Measurements from ENCODE around the gene KIAA1217. TPM values are rescaled to one million over a fixed set of nuclear protein-coding genes. Genes with fewer than 3 reads are reported as not detected.
A peak's percentile ranks its signal among the peaks of the same experiment; 100 is the strongest.

KIAA1217 gene
- total RNA-seq, 1 donor from 2014 or later = 73.2 TPM

- no peak overlapping the region for H3K4me3 Mint-ChIP-seq
- no peak for TF ChIP-seq CTCF (conservative IDR thresholded peaks at IDR 0.05)
- no peak overlapping the region for H3K27ac Mint-ChIP-seq
Measured at GRCh38 chr10:24501056-24501711, 292.2 kb downstream of the KIAA1217 start.

GRCh38 chr10:24502006-24502405 is 293.1 kb downstream of the KIAA1217 start:
- peaks cover 11% of the 10 kb centered on the region for H3K4me1 Mint-ChIP-seq (ENCODE audit: unreplicated experiment)
- DNase-seq (ENCODE audit: extremely low spot score, unreplicated experiment) = no peak
- peaks cover 33% of the 10 kb centered on the region for H3K36me3 Mint-ChIP-seq
- no peak overlapping the region for H3K4me3 Mint-ChIP-seq
- TF ChIP-seq CTCF (conservative IDR thresholded peaks at IDR 0.05) = no peak
- no peak overlapping the region for H3K27ac Mint-ChIP-seq
- H3K9me3 Mint-ChIP-seq = no peaks in the 10 kb centered on the region
- no peaks in the 10 kb centered on the region for H3K27me3 Mint-ChIP-seq

More at GRCh38 chr10:24501056-24501711, 292.2 kb downstream of the KIAA1217 start:
- H3K9me3 Mint-ChIP-seq = no peaks in the 10 kb centered on the region
- peaks cover 33% of the 10 kb centered on the region for H3K36me3 Mint-ChIP-seq
- peaks cover 11% of the 10 kb centered on the region for H3K4me1 Mint-ChIP-seq (ENCODE audit: unreplicated experiment)
- H3K27me3 Mint-ChIP-seq = no peaks in the 10 kb centered on the region
- no peak for DNase-seq (ENCODE audit: extremely low spot score, unreplicated experiment)

GRCh38 chr10:24502801-24503460 is 294.0 kb downstream of the KIAA1217 start:
- peaks cover 11% of the 10 kb centered on the region for H3K4me1 Mint-ChIP-seq (ENCODE audit: unreplicated experiment)
- peak overlapping the region; percentile 7 for H3K27ac Mint-ChIP-seq
- H3K27me3 Mint-ChIP-seq = no peaks in the 10 kb centered on the region
- DNase-seq (ENCODE audit: extremely low spot score, unreplicated experiment) = no peak
- H3K4me3 Mint-ChIP-seq = no peak overlapping the region
- H3K9me3 Mint-ChIP-seq = no peaks in the 10 kb centered on the region
- H3K36me3 Mint-ChIP-seq = peaks cover 35% of the 10 kb centered on the region
- no peak for TF ChIP-seq CTCF (conservative IDR thresholded peaks at IDR 0.05)

- no peak for DNase-seq (ENCODE audit: extremely low spot score, unreplicated experiment)
- Mint-ChIP-seq H3K4me1 (ENCODE audit: unreplicated experiment) (peaks cover 11% of the 10 kb centered on the region), H3K9me3 (no peaks in the 10 kb centered on the region), H3K27me3 (no peaks in the 10 kb centered on the region), H3K36me3 (peaks cover 32% of the 10 kb centered on the region), H3K27ac (peak overlapping the region; percentile 7), H3K4me3 (no peak overlapping the region)
- peak; percentile 75 for TF ChIP-seq CTCF (conservative IDR thresholded peaks at IDR 0.05)
Measured at GRCh38 chr10:24503461-24504320, 294.8 kb downstream of the KIAA1217 start.

GRCh38 chr10:24505759-24506158 is 296.8 kb downstream of the KIAA1217 start:
- Mint-ChIP-seq H3K36me3 (peaks cover 31% of the 10 kb centered on the region), H3K27me3 (no peaks in the 10 kb centered on the region), H3K9me3 (no peaks in the 10 kb centered on the region), H3K4me1 (ENCODE audit: unreplicated experiment) (peaks cover 11% of the 10 kb centered on the region), H3K27ac (no peak overlapping the region), H3K4me3 (no peak overlapping the region)
- no peak for DNase-seq (ENCODE audit: extremely low spot score, unreplicated experiment)
- no peak for TF ChIP-seq CTCF (conservative IDR thresholded peaks at IDR 0.05)
